CD4-positive, alpha-beta T cell treated with Interleukin-17A for 1 hour (primary cell): ENCODE measurements around the gene ECHS1.
A peak's percentile ranks its signal among the peaks of the same experiment; 100 is the strongest.
"Not testable (repeated sequence)": the region's sequence is repeated elsewhere in the genome, so short reads cannot be mapped to it uniquely, and the experiment has no call there.

ENCODE experiments used
- DNase-seq: peaks from one replicate; pipeline ENCODE4 v3.0.0-alpha.2; 2020

ECHS1 gene

DNA sequence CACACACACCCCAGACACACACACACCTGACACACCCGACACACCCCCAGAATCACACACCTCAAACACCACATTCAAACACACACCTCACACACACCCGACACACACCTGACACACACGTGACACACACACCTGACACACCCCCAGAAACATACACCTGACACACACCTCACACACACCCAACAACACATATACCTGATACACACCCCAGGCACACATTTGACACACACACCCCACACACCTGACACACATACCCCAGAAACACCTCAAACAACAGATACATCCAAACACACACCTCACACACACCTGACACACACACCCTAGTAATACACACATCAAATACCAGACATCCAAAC lies 35.8 kb downstream of the ECHS1 start:
- no peak for DNase-seq

DNA sequence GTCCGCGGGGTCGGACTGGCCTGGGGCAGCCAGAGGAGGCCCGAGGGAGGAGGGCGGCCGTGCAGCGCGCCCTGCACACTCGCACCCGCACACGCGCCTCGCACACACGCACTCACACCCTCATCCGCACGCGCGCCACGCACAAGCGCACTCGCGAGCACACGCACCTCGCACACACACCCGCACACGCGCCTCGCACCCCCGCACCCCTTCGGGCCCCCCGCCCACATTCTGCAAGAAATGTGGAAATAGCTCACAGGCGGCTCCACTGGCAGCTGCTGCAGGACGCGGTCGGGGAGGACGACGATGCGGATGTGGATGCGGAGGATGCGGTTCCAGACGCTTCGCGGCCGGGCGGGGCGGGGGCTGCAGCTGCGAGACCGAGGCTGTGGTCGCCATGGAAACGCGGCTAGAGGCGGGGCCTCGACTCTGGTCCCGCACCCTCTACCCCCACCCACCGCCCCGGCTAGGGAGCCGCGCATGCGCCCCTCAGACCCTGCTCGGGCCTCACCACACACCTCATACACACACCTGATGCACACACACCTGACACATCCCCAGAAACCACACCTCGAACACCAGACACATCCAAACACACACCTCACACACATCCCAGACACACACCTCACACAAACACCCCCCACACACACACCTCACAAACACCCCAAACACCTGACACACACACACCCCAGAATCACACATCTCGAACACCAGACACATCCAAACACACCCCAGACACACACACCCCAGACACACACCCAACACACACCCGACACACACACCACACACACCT lies 36.4 kb downstream of the ECHS1 start, which contains the start of gene CALY:
TSS of gene CALY (minus strand) at position 320 of the 793 bp plus-strand sequence. CDS start 7,907 bp downstream, outside the sequence.
- peak; percentile 92 for DNase-seq

DNA sequence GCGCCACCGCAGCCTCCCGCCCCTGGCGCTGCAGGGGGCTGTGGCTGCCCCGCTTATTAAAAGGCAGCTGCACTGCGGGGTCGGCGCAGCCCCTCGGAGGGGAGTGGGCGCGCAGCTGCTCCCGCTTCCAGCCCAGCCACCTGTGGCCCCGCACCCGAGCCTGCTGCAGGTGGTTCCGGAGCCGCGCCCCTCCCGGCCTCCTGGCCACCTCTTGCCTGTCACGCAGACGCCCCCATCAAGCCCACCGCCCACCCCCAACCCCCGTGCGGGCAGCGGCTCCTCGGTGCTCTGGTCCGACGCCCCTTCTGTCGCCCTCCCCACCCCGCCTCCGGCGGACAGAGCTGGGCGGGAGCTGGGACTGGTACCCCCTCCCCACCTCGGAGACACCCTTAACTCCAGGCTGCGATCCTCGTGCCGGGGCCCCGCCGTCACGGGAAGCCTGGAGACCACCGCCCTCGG lies 37.0 kb downstream of the ECHS1 start:
- DNase-seq, result no peak

DNA sequence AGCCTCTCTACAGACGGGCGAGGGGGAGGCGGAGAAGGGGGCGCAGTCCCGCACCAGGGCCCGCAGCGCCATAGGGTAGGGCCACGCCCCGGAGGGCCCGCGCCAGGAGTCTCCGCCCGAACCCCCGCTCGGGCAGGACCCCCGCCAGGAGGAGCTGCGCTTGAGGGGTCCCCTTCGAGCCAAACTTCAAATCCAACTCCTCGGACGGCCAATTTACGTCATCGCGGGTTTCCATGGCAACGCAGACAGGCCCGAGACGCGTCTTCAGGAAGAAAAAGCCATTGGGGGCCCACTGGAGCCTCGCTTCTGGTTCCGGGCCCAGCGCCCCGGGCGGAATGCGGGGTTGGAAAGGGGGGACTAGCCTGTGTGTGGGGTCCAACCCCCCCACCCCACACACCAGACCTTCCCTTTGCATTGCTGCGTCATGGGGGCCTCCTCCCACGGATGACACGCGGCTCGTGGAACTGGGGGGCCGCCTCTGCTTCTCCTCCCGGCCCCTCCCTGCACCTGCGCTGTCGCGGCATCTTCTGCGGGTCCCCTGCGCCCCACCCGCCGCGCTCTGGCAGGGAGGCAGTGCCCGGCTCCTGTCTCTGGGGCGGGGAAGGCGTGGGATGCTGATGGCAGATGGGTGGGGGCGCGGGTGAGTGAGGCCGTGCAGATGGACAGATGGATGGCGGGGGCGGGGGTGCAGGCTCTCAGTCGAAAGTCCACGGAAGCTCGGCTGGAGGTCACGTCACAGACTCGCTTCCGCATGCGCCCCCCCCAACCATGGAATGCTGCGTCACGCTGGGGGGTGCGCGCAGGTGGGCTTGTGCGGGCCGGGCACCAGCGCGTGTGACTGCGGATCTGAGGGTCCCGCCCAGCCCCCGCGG lies 37.7 kb downstream of the ECHS1 start:
- peak; percentile 89 for DNase-seq

DNA sequence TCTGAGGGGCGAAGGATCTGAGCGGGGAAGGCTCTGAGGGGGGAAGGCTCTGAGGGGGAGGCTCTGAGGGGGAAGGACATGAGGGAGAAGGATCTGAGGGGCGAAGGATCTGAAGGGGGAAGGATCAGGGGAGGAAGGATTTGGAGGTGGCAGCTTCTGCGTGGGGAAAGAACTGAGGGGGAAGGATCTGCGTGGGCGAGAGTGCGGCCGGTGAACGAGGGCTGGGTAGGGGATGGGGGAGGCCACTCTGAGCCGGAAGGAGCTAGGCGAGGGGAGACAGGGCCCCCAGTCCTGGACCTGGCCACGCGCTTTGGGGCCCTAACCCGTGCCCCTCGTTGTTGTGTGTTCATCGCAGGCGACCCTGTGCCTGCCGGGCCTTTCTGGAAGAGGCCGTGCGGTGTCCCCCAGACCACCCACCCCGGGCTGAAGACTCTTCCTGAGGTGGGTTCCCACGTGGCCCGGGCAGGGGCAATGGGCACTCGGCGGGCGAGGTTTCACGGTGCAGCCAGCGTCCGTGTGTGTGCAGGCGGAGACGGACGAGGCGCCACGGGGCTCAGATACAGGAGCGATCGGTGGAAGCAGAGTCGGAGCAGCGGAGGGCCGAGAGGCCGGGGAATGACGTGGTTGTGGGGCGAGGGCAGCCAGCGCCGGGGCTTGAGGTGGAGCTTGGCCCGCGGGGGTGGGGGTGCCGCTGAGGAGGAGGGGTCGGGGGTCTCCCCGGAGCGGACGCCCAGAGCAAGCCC lies 38.5 kb downstream of the ECHS1 start:
- DNase-seq, result peak; percentile 25

DNA sequence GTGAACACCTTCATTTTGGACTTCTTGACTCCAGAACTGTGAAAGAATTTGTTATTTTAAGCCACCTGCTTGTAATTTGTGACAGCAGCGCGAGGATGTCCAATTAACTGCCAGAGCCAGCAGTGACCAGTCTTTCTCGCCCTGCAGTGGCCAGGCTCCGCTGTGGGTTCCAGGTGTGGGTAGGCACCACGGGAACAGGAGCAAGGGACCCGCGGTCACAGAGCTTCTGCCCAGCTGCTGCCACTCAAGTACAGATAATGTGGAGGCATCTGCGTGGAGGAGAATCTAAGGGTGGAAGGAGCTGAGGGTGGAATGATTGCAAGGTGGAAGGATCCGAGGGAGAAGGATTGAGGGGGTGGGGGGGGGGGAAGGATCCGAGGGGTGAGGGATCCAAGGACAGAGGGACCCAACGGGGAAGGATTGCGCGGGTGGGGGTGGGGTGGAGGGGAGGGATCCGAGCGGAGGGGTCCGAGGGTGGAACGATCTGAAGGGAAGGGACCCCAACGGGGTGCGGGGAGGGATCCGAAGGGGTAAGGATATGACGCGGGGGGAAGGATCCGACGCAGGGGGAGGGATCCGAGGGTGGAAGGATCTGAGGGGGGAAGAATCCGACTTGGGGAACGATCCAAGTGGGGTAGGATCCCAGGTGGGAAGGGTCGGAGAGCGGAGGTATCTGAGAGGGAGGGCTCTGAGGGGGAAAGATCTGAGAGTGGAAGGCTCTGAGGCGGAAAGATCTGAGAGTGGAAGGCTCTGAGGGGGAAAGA lies 40.0 kb downstream of the ECHS1 start:
- no peak for DNase-seq

DNA sequence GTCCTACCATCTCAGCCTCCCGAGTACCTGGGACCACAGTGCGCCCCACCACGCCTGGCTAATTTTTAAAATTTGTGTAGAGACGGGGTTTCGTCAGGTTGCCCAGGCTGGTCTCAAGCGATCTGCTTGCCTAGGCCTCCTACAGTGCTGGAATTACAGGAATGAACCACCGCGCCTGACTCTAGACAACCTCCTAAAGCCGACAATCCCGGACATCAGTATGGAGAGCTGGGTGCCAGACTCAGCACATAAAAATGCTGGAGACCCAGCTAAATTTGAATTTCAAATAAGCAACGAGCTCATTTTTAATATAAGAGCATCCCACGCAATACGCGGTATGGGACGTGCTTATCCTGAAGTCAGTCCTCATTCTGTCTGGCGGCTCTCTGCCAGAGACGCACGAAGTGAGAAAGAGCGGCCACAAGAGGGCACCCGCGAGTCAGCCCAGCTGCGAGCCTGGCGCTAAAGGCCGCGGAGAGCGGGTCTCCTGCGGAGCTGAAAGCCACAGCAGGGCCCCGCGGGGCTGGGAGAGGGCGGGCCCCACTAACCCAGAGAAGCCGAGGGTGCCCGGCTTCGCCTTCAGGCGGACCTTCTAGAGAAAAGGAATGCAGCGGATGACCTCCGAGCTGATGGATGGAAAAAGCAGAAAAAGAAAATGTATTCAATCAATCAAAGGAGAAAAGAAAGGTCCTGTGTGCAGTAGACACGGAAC lies 43.5 kb downstream of the ECHS1 start:
- DNase-seq, result peak; percentile 87

DNA sequence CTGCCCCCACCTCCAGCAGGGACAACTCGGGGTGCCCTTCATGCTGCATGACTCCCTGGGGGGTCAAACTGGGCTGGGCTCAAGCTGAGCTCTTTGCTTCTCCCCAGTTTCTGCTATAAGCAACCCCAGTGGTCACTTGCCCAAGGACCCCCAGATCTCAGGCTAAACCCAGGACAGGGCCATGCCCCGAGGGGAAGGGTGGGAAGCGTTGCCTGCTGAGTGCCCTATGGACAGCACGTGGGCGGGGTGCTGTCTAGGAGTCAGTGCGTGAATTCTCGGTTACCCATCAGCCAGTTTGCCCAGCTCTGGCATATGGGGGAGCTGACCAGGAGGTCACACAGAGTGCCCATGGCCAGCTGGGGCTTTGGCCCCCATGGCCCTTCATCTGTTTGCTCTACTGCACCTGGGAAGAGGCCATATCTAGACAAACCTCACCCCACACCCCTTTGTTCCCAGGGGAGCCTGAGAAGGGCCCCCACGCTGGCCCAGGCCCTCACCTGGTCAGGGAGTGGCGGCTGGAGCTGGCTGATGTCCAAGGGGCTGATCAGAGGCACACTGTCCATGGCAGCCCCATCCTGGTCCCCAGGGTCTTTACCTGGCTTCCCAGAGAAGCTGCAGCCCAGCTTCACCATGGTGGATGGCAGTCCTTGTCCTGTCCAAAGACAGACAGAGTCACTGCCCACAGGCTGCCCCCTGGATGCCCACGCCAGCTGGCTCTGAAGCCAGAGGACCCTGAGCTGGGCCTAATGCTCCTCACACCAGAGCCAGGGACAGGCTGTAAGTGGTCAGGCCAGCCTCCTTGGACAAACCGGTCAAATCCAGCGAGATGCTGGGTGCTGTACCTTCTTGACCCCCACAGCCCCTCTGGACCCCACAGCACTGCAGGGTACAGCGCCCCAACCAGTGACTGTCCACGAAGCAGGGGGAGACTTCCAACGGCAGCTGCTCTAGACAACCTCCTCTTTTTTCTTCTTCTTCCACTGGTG lies 44.5 kb downstream of the ECHS1 start:
- DNase-seq, result no peak

DNA sequence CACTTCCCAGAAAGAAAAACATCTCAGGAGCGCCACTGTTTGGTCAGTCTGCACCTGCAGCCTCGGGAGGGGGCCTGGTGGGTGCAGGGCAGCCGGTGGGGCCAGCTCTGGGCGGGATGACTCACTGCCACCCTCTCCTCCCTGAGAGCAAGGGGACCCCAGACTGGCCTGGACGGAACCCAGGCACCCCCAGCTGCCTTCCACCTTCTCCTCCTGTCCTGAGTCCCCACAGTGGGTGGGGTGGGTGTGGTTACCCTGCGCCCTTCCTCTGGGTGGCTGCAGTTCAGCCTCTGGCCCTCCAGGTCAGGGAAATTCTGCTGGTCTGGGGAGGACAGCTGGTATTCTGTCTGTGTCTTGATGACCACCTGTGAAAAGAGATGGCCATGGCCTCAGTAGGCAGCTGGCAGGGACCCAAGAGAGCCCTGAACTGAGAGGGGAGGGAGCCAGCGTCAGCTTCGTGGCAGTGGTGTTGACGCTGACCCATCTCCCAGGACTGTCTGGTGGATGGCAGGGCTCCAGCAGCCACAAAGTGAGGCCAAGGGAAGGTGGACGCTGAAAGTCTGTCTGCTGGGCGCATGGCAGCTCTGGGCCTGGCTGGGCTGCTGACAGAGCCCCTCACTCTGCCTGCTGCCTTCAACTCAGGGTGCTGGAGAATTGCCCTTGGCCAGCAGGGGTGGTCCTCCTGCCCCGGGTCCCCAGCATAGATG lies 45.4 kb downstream of the ECHS1 start:
- no peak for DNase-seq

DNA sequence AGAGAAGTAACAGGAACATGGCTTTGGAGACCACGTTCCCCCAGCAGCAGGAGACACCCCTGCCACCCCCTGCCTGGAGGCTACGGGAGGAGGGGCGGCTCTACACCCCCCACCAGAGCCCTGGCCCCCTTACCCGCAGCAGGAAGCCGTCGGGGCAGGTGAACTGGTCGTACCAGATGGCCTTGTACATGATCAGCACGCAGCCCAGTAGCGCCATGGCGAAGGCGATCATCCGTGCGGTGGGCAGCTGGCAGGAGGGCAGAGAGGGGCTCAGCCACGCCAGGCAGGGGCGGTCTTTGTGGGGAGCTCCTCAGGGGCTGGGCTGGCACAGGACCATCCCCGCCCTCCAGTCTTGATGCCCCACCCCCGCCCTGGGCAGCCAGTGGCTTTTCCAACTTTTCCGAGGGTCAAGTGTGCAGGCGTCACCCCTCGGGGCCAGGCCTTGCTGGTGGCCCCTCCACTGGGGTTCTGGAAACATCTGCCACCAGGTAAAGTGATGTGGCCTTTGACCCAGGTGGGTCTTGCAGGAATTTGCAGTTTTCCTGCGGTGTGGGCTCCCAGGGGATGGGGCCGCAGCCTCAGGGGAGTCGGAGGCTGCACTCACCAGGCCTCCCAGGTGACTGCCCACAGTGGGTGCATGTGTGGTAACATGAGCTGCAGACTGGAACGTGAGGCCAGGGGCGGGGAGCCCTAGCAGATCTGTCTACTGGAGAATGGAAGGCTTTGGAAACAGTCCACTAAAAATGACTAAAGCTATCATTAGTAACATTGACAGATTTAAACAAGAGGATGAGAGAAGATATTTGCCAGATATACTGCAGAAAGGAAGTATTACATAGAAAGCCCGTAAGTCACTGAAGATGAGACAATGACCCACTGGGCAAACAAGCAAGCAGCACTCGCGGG lies 46.2 kb downstream of the ECHS1 start:
- no peak for DNase-seq

DNA sequence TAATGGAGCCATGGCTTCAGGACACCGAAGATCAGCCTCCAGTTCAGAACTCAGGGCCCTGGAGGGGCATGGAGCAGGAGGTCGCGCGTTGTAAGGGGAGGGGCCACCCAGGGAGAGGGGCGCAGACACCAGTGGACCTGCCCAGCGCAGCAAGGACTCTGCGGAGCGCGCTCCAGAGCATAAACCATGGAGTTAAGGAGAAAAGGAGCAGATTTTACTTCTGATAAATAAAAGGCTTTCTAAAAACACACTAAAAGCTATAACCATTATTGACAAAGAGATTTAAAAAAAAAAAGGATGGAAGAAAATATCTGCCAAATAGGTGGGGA lies 47.0 kb downstream of the ECHS1 start:
- DNase-seq, result no peak

DNA sequence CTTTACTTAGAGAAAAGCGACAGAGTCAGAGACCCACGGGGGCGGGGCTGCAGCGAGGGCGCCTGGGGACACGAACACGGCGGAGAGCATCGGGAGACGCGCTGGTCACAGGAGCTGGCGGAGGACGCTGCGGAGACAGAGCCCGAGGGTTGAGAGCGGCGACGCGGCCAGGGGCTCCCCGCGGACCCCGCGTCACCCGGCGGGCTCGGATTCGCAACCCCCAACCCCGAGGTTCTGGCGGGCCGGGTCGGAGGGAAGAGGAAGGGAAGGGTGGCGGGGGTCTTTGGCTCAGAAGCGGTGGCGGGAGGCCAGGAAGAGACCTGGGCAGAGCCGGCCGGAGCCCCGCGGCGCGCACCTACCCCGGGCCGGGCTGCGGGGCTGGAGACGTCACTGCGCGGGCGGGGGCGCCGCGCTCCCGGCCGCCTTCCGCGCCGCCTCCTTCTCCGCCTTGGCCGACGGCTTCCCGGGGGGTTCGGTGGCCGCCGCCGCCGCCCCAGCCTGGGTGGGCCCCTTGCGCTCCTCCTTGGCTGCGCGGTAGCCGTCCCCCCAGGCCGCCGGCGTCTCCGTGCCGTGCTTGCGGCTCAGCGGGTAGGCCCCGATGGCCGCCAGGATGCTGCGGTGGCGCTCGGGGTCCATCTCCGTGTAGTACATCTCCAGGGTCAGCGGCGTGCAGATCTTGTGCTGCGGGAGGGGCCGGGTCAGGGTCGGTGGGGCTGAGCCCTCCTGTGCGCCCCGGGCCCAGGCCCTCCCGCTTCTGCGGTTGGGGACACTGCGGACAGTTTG lies 47.5 kb downstream of the ECHS1 start:
- DNase-seq, result peak; percentile 34

DNA sequence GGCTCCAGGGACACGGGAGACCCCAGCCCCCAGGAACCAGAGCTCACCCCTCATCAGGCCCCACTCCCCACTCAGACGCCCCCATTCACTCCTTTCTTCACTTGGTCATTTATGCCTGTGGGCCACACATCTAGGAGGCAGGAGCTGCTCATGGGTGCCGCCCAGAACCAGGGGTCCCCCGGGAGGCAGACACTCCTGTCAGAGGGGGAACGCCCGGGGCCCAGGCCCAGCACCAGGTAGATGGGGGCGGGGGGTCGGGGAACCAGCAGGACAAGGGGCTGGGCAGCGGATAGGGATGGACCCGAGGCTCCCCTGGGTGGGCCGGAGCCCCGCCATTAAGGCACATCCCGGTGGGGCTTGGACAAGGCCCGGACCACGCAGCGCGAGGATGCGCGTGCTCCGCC lies 48.3 kb downstream of the ECHS1 start:
- DNase-seq, result no peak

DNA sequence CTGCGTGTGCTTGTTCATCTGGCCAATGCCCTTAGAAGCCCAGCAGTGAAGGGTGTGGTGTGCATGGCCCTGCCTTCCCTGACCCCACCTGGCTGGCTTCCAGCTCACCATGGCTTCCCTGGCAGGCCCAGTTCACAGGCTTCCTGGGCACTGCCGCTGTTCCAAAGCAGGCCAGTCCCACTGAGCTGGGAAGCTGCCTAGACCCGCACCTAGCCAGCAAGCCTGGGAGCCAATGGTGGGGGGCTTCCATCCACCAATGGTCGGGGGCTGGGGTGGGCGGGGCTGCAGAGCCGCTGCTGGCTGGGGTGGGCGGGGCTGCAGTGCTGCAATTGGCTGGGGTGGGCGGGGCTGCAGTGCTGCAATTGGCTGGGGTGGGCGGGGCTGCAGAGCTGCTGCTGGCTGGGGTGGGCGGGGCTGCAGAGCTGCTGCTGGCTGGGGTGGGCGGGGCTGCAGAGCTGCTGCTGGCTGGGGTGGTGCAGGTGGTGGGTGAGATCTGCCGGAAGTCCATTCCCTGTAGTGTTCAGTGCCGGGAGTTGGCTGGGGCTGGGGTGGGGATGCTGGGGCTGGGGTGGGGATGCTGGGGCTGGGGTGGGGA lies 48.9 kb downstream of the ECHS1 start:
- peak; percentile 82 for DNase-seq

DNA sequence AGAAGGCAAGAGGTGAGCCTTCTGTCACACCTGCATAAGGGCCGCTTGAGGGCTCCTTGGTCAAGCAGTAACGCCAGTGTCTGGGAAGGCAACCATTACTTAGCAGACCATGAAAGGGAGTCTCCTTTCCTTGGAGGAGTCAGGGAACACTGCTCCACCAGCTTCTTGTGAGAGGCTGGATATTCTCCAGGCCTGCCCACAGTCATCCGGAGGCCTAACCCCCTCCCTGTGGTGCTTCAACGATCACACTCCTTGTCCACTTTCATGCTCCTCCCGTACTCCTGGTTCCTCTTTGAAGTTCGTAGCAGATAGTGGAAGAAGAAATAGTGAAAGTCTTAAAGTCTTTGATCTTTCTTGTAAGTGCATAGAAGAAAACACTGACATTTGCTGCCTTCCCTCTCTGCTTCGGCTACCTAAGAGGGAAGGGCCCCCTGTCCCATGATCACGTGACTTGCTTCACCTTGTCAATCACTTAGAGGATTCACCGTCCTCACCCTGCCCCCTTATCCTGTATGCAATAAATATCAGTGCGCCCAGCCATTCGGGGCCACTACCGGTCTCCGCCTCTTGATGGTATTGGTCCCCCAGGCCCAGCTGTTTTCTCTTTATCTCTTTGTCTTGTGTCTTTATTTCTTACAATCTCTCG lies 51.0 kb downstream of the ECHS1 start:
- DNase-seq, result not testable (repeated sequence)

DNA sequence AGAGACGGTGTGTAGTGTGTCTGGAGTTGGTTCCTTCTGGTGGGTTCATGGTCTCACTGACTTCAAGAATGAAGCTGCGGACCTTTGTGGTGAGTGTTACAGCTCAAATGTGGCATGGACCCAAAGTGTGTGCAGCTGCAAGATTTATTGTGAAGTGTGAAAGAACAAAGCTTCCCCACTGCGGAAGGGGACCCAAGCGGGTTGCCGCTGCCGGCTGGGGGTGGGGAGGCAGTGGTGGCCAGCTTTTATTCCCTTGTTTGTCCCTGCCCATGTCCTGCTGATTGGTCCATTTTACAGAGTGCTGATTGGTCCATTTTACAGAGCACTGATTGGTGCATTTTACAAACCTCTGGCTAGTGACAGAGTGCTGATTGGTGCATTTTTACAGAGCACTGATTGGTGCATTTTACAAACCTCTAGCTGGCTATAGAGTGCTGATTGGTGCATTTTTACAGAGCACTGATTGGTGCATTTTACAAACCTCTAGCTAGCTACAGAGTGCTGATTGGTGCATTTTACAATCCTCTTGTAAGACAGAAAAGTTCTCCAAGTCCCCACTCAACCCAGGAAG lies 52.2 kb downstream of the ECHS1 start:
- not testable (repeated sequence) for DNase-seq
